Gastroesophageal sphincter (tissue), 3 donors: ENCODE data around the gene KLHL30.

Source experiments
- POLR2A ChIP-seq, 2 donors: fragments of 450-650 bp; IDR thresholded peaks; one replicate each; pipeline ENCODE4 v1.6.1; 2017; ENCODE audit warnings: antibody characterized with exemption in 2 of 2, mild to moderate bottlenecking in 2 of 2, moderate library complexity in 1 of 2
- TF ChIP-seq, protein P1 (sequence below), 4 experiments: fragments of 200-600 bp in 2 of 4; fragments of 450-650 bp in 2 of 4; sonication (generic) in 1 of 4; IDR thresholded peaks; one replicate each; pipeline ENCODE4 v1.5.1; 2017 to 2019; ENCODE audit warnings: antibody characterized with exemption in 4 of 4, mild to moderate bottlenecking in 2 of 4, moderate library complexity in 2 of 4

DNA sequence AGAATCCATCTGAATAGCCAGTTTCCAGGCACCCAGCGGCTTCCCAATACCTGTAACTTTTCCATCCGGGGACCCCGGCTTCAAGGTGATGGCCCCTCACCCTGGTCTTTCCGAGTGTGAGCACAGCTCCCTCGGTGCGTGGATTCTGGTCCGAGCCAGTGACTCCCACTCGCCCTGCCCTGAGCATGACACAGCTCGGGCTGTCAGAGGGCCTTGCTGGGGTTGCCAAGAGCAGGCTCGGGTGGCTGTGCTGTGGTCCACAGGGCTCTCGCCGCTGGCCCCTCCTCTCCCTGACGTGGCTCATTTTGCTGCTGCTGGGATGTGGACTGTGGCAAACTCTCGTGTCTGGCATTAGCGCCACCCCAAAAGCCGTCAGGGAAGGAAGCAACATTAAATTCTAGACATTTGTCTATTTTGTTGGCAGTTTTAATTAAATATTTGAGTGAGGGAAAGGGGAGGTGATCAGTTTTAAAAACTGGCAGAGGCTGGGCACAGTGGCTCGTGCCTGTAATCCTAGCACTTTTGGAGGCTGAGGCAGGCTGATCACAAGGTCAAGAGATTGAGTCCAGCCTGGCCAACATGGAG, 43.9 kb upstream of the KLHL30 start:
- TF ChIP-seq, protein P1, sequence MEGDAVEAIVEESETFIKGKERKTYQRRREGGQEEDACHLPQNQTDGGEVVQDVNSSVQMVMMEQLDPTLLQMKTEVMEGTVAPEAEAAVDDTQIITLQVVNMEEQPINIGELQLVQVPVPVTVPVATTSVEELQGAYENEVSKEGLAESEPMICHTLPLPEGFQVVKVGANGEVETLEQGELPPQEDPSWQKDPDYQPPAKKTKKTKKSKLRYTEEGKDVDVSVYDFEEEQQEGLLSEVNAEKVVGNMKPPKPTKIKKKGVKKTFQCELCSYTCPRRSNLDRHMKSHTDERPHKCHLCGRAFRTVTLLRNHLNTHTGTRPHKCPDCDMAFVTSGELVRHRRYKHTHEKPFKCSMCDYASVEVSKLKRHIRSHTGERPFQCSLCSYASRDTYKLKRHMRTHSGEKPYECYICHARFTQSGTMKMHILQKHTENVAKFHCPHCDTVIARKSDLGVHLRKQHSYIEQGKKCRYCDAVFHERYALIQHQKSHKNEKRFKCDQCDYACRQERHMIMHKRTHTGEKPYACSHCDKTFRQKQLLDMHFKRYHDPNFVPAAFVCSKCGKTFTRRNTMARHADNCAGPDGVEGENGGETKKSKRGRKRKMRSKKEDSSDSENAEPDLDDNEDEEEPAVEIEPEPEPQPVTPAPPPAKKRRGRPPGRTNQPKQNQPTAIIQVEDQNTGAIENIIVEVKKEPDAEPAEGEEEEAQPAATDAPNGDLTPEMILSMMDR (IDR thresholded peaks at IDR 0.05): no peak
- no peak for TF ChIP-seq POLR2A (IDR thresholded peaks at IDR 0.05)
